VCaP (cell line): ENCODE measurements around the gene KMT2B.

Source experiments
- H3K27ac ChIP-seq: fragments of 450-650 bp; 2 replicates; pipeline ENCODE4 v1.5.1; 2017
- TF ChIP-seq, protein P1 (sequence below): fragments of 450-650 bp; conservative IDR thresholded peaks from 2 replicates; pipeline ENCODE4 v1.5.1; 2017; ENCODE audit warnings: mild to moderate bottlenecking, moderate library complexity

The KMT2B gene

DNA sequence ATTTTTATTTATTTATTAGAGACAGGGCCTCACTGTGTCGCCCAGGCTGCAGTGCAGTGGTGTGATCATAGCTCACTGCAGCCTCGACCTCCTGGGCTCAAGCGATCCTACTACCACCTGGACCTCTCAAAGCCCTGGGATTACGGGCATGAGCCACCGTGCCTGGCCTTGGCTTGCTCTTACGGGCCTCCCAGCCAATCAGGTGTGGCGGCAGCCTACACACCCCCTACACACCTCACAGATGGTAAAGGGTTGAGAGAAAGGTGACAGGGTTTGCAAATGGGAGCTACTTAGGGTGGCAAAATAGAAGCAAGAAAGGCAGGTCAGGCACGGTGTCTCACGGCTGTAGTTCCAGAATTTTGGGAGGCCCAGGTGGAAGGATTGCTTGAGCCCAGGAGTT is 14.5 kb upstream of the KMT2B start:
- TF ChIP-seq, protein P1, sequence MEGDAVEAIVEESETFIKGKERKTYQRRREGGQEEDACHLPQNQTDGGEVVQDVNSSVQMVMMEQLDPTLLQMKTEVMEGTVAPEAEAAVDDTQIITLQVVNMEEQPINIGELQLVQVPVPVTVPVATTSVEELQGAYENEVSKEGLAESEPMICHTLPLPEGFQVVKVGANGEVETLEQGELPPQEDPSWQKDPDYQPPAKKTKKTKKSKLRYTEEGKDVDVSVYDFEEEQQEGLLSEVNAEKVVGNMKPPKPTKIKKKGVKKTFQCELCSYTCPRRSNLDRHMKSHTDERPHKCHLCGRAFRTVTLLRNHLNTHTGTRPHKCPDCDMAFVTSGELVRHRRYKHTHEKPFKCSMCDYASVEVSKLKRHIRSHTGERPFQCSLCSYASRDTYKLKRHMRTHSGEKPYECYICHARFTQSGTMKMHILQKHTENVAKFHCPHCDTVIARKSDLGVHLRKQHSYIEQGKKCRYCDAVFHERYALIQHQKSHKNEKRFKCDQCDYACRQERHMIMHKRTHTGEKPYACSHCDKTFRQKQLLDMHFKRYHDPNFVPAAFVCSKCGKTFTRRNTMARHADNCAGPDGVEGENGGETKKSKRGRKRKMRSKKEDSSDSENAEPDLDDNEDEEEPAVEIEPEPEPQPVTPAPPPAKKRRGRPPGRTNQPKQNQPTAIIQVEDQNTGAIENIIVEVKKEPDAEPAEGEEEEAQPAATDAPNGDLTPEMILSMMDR = no peak
- peak overlapping the region; percentile 76 for H3K27ac ChIP-seq

DNA sequence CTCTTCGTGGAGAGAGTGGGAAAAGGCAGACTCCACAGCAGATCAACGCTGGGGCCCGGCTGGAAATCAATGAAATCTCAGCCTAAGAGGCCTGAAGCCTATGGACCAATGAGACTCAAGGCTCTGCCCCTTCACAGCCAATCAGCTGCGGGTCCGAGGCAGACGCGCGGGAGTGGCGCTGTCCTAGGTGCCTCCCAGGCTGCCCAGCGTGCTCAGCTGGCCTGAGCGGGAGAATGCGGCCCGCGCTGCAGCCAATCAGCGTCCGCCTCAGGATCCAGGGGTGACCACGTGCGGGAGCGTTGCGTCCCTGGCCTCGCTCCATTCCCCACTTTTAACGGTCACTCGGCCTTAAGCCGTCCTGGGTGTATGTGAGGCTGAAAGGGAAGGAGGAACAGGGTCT is 13.6 kb upstream of the KMT2B start, which contains the start of gene ZBTB32:
ZBTB32 (plus strand) TSS at position 341 of the 400 bp plus-strand sequence. CDS start 10,069 bp downstream, outside the sequence.
- TF ChIP-seq, protein P1 = no peak

GRCh38 chr19:35708391-35708790 is 9.4 kb upstream of the KMT2B start:
- H3K27ac ChIP-seq = no peak overlapping the region
- TF ChIP-seq, protein P1 = no peak

More for the DNA sequence above, 13.6 kb upstream of the KMT2B start, which contains the start of gene ZBTB32:
- H3K27ac ChIP-seq = peak within 1 kb of the TSS; percentile 76; the same call in 1 of the 2 replicates

DNA sequence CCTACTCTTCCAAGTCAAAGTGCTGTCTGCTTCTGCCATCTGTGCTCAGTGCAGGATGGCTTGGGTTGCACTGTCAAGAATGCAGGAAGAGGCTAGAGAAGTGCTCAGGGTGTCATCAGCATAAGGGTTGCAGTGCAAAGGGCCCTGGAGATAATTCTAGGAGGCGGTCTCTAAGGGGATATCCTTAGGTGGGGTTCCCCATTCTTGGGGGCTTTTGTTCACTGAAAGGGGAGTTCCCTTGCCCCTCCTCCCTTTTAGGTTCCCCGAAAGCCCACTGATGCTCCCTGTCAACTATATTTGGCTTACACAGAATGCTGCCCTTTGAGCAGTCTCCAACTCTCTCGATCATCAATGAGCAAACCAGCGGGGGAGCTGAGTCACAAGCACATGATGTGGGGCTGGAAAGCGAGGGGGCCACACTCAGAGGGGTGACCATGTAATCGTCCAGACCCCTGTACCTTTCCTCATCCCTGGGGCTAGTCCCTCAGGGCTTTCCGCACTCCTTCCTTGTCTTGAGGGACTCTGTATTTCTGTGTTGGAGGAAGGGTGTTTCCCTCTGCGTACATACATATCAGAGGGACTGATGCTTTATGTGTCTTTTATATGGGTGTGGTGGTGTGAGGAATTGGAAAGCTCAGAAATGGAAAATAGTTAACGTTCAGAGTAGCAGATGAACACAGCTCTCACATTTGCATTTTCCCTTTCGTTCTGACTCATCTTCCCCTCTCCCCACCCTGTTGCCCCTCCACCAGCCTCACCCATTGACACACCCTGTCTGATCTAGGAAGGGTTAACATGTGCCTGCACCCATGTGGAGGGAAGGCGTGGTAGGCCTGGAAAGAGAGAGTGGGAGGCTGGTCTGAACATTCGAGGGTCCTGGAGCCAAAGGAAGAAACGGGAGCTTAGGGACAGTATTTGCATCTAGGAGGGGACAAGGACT is 6.7 kb upstream of the KMT2B start:
- TF ChIP-seq, protein P1 = no peak

GRCh38 chr19:35712567-35713505 is 5.0 kb upstream of the KMT2B start:
- H3K27ac ChIP-seq = no peak overlapping the region
- TF ChIP-seq, protein P1 = no peak

More for the DNA sequence above, 6.7 kb upstream of the KMT2B start:
- no peak overlapping the region for H3K27ac ChIP-seq

GRCh38 chr19:35713506-35713850 is 4.3 kb upstream of the KMT2B start:
- H3K27ac ChIP-seq = no peak overlapping the region
- TF ChIP-seq, protein P1 = no peak

GRCh38 chr19:35713904-35714495 is 3.8 kb upstream of the KMT2B start:
- TF ChIP-seq, protein P1 = no peak
- H3K27ac ChIP-seq = no peak overlapping the region
